Measurements from ENCODE around the gene ANXA7.

DNA sequence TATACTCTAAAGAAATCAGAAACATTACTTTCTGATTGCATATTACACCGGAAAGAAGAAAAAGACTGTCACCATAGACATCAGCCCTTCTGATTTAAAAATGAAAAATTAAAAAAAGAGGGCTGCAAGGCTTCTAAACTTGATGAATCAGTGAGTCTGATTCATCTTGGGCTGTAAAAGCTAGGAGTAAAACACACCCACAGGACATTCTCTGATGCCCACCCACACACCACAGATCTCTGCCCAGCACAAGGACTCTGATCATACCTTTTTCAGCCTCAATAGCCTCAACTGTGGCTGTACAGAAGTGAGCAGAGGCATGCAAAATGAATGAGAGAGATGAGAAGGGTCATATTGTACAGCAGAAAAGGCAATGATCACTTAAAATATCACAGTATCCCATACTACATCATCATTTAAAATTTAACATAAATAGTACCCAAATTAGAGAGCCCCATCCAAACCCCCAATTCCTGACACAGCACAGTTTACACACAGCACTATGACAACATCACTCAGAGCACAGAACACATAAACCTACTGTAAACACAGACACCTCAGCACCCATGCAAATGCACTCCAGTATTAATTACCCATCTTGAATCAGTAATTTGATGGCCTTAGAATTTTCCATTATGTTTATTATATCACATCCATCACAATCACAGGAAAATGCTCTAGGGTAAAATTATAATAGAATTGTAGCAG, 25.9 kb upstream of the ANXA7 start:
- TF ChIP-seq, protein P1, sequence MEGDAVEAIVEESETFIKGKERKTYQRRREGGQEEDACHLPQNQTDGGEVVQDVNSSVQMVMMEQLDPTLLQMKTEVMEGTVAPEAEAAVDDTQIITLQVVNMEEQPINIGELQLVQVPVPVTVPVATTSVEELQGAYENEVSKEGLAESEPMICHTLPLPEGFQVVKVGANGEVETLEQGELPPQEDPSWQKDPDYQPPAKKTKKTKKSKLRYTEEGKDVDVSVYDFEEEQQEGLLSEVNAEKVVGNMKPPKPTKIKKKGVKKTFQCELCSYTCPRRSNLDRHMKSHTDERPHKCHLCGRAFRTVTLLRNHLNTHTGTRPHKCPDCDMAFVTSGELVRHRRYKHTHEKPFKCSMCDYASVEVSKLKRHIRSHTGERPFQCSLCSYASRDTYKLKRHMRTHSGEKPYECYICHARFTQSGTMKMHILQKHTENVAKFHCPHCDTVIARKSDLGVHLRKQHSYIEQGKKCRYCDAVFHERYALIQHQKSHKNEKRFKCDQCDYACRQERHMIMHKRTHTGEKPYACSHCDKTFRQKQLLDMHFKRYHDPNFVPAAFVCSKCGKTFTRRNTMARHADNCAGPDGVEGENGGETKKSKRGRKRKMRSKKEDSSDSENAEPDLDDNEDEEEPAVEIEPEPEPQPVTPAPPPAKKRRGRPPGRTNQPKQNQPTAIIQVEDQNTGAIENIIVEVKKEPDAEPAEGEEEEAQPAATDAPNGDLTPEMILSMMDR (IDR thresholded peaks at IDR 0.05) = no peak
- no peak for TF ChIP-seq POLR2AphosphoS5 (IDR thresholded peaks at IDR 0.05)
- TF ChIP-seq POLR2A (IDR thresholded peaks at IDR 0.05) = no peak
